K562 (cell line): Measurements from ENCODE around the gene POLK. TPM values are rescaled to one million over a fixed set of nuclear protein-coding genes. Genes with fewer than 3 reads are reported as not detected.

Experiments
- CC2D1A ChIP-seq: fragments of 450-650 bp; IDR thresholded peaks from 2 replicates; pipeline ENCODE4 v1.6.1; 2017; ENCODE audit warnings: mild to moderate bottlenecking
- DPF2 ChIP-seq: fragments of 450-650 bp; IDR thresholded peaks from 2 replicates; pipeline ENCODE4 v1.6.1; 2016
- GABPB1 ChIP-seq: sonication (generic); formaldehyde crosslinking; IDR thresholded peaks from 2 replicates; pipeline ENCODE4 v1.8.0; 2022; ENCODE audit warnings: mild to moderate bottlenecking, missing genetic modification reagents
- NR1H2 ChIP-seq: sonication (generic); formaldehyde crosslinking; IDR thresholded peaks from 2 replicates; pipeline ENCODE4 v1.4.0; 2020; ENCODE audit warnings: mild to moderate bottlenecking, missing genetic modification reagents
- RAD21 ChIP-seq, 2 experiments: fragments of 250-450 bp in 1 of 2; fragments of 450-650 bp in 1 of 2; sonication (Bioruptor Pico) in 1 of 2; formaldehyde crosslinking in 1 of 2; IDR thresholded peaks in 1 of 2; conservative IDR thresholded peaks in 1 of 2; 2 replicates each; pipeline versions ENCODE4 v1.4.0 to v1.8.0; 2020 to 2022; ENCODE audit warnings: mild to moderate bottlenecking in 2 of 2, moderate library complexity in 1 of 2
- RBBP5 ChIP-seq: fragments of 200-600 bp; sonication (generic); IDR thresholded peaks from 2 replicates; pipeline ENCODE4 v1.6.1; 2012; ENCODE audit warnings: borderline replicate concordance, mild to moderate bottlenecking, low read length, control low read depth, inconsistent platforms; ENCODE audit not compliant: insufficient read depth, poor library complexity, severe bottlenecking
- TBL1XR1 ChIP-seq, 2 experiments: IDR thresholded peaks; 2 replicates each; pipeline ENCODE4 v1.6.1; 2012; ENCODE audit warnings: improper control_type of control experiment in 2 of 2, low read length in 2 of 2, mild to moderate bottlenecking in 1 of 2
- polyA plus RNA-seq, 8 experiments: library from polyadenylated mRNA; depleted of rRNA in 4 of 8; stranded (reverse) in 5 of 8; unstranded in 3 of 8; fragments of >200 nt; fragmentation: Nextera tagmentation in 2 of 8; fragmentation: Illumina TruSeq in 1 of 8; extraction: Ambion mirVana in 2 of 8; extraction: Trizol in 1 of 8; gene quantifications; 2 replicates each; pipeline versions ENCODE4 v1.2.1 to v1.2.3, GENCODE V29; 2011 to 2014; ENCODE audit warnings: inconsistent platforms in 1 of 8, missing spikeins in 1 of 8
- total RNA-seq, 7 experiments: library from RNA; depleted of rRNA in 6 of 7; stranded (reverse); fragments of >200 nt in 6 of 7; fragmentation: Illumina TruSeq in 2 of 7; extraction: Trizol in 2 of 7; gene quantifications; 2 replicates each; pipeline versions ENCODE4 v1.2.1 to v1.2.3, GENCODE V29; 2011 to 2021; ENCODE audit warnings: low replicate concordance in 1 of 7
- TF ChIP-seq, protein P1 (sequence below): fragments of 200-600 bp; sonication (generic); IDR thresholded peaks from one replicate; pipeline ENCODE4 v1.6.1; 2012; ENCODE audit warnings: mild to moderate bottlenecking, low read depth, low read length, inconsistent platforms
- TF ChIP-seq, protein P2 (sequence below), 2 experiments: fragments of 150-350 bp in 1 of 2; IDR thresholded peaks; 2 replicates each; pipeline ENCODE4 v1.6.1; 2012 to 2016; ENCODE audit warnings: low read depth in 2 of 2, low read length in 2 of 2, mild to moderate bottlenecking in 1 of 2, moderate library complexity in 1 of 2

POLK gene
- total and polyA plus RNA-seq, 9 of the 15 experiments (the other 6 are each of a cell fraction or from before 2014, with no cell fraction given) = 6.1 to 31.6 (median 16.5) TPM

DNA sequence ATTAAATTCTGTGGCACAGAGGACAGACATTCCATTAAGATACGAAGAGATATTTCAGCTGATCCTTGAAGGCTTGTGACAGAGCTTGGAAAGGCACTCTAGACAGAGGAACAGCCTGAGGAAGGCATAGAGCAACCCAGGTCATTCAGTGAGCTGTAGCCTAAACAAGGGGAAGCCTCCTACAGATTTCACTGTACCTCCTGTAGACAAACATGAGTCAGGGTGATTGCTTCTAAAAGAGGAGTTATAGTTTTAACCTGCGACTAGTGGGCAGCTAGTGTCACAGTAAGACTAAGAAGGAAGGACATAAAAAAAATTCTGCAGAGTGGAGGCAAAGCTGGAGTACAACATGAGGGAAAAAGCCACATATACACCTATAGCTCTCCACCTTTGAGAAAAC, 56.0 kb downstream of the POLK start (continued):
- TF ChIP-seq, protein P1, sequence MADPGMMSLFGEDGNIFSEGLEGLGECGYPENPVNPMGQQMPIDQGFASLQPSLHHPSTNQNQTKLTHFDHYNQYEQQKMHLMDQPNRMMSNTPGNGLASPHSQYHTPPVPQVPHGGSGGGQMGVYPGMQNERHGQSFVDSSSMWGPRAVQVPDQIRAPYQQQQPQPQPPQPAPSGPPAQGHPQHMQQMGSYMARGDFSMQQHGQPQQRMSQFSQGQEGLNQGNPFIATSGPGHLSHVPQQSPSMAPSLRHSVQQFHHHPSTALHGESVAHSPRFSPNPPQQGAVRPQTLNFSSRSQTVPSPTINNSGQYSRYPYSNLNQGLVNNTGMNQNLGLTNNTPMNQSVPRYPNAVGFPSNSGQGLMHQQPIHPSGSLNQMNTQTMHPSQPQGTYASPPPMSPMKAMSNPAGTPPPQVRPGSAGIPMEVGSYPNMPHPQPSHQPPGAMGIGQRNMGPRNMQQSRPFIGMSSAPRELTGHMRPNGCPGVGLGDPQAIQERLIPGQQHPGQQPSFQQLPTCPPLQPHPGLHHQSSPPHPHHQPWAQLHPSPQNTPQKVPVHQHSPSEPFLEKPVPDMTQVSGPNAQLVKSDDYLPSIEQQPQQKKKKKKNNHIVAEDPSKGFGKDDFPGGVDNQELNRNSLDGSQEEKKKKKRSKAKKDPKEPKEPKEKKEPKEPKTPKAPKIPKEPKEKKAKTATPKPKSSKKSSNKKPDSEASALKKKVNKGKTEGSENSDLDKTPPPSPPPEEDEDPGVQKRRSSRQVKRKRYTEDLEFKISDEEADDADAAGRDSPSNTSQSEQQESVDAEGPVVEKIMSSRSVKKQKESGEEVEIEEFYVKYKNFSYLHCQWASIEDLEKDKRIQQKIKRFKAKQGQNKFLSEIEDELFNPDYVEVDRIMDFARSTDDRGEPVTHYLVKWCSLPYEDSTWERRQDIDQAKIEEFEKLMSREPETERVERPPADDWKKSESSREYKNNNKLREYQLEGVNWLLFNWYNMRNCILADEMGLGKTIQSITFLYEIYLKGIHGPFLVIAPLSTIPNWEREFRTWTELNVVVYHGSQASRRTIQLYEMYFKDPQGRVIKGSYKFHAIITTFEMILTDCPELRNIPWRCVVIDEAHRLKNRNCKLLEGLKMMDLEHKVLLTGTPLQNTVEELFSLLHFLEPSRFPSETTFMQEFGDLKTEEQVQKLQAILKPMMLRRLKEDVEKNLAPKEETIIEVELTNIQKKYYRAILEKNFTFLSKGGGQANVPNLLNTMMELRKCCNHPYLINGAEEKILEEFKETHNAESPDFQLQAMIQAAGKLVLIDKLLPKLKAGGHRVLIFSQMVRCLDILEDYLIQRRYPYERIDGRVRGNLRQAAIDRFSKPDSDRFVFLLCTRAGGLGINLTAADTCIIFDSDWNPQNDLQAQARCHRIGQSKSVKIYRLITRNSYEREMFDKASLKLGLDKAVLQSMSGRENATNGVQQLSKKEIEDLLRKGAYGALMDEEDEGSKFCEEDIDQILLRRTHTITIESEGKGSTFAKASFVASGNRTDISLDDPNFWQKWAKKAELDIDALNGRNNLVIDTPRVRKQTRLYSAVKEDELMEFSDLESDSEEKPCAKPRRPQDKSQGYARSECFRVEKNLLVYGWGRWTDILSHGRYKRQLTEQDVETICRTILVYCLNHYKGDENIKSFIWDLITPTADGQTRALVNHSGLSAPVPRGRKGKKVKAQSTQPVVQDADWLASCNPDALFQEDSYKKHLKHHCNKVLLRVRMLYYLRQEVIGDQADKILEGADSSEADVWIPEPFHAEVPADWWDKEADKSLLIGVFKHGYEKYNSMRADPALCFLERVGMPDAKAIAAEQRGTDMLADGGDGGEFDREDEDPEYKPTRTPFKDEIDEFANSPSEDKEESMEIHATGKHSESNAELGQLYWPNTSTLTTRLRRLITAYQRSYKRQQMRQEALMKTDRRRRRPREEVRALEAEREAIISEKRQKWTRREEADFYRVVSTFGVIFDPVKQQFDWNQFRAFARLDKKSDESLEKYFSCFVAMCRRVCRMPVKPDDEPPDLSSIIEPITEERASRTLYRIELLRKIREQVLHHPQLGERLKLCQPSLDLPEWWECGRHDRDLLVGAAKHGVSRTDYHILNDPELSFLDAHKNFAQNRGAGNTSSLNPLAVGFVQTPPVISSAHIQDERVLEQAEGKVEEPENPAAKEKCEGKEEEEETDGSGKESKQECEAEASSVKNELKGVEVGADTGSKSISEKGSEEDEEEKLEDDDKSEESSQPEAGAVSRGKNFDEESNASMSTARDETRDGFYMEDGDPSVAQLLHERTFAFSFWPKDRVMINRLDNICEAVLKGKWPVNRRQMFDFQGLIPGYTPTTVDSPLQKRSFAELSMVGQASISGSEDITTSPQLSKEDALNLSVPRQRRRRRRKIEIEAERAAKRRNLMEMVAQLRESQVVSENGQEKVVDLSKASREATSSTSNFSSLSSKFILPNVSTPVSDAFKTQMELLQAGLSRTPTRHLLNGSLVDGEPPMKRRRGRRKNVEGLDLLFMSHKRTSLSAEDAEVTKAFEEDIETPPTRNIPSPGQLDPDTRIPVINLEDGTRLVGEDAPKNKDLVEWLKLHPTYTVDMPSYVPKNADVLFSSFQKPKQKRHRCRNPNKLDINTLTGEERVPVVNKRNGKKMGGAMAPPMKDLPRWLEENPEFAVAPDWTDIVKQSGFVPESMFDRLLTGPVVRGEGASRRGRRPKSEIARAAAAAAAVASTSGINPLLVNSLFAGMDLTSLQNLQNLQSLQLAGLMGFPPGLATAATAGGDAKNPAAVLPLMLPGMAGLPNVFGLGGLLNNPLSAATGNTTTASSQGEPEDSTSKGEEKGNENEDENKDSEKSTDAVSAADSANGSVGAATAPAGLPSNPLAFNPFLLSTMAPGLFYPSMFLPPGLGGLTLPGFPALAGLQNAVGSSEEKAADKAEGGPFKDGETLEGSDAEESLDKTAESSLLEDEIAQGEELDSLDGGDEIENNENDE = no peak
- no peak for TF ChIP-seq NR1H2 (CRISPR knock-in tag)
- TF ChIP-seq, protein P2, sequence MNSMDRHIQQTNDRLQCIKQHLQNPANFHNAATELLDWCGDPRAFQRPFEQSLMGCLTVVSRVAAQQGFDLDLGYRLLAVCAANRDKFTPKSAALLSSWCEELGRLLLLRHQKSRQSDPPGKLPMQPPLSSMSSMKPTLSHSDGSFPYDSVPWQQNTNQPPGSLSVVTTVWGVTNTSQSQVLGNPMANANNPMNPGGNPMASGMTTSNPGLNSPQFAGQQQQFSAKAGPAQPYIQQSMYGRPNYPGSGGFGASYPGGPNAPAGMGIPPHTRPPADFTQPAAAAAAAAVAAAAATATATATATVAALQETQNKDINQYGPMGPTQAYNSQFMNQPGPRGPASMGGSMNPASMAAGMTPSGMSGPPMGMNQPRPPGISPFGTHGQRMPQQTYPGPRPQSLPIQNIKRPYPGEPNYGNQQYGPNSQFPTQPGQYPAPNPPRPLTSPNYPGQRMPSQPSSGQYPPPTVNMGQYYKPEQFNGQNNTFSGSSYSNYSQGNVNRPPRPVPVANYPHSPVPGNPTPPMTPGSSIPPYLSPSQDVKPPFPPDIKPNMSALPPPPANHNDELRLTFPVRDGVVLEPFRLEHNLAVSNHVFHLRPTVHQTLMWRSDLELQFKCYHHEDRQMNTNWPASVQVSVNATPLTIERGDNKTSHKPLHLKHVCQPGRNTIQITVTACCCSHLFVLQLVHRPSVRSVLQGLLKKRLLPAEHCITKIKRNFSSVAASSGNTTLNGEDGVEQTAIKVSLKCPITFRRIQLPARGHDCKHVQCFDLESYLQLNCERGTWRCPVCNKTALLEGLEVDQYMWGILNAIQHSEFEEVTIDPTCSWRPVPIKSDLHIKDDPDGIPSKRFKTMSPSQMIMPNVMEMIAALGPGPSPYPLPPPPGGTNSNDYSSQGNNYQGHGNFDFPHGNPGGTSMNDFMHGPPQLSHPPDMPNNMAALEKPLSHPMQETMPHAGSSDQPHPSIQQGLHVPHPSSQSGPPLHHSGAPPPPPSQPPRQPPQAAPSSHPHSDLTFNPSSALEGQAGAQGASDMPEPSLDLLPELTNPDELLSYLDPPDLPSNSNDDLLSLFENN (IDR thresholded peaks at IDR 0.05; ENCODE audit: low read depth in 2 of 2, low read length in 2 of 2) = 0 out of 4 replicates have a peak, but pooled peaks of 1 of the 2 experiments have one; percentile 30
- TF ChIP-seq GABPB1 (CRISPR knock-in tag) = no peak
- peak in 1 of 2 experiments; percentile 88; a peak in 2 of 4 replicates for TF ChIP-seq TBL1XR1 (IDR thresholded peaks at IDR 0.05; ENCODE audit: low read length in 2 of 2)
- TF ChIP-seq CC2D1A = no peak
- peak; percentile 26; the same call in 1 of the 2 replicates for TF ChIP-seq DPF2
- TF ChIP-seq RAD21 (CRISPR knock-in tag; conservative IDR thresholded peaks at IDR 0.05 in 1 of 2, IDR thresholded peaks at IDR 0.05 in 1 of 2) = peak in 1 of 2 experiments; percentile 22; a peak in 1 of 4 replicates
- peak; percentile 28 for TF ChIP-seq RBBP5
